Measurements from ENCODE around the gene STAT3. TPM values are rescaled to one million over a fixed set of nuclear protein-coding genes. Genes with fewer than 3 reads are reported as not detected.

STAT3 gene
- total and polyA plus RNA-seq, 12 donors = 33.9 to 398 (median 109) TPM

DNA sequence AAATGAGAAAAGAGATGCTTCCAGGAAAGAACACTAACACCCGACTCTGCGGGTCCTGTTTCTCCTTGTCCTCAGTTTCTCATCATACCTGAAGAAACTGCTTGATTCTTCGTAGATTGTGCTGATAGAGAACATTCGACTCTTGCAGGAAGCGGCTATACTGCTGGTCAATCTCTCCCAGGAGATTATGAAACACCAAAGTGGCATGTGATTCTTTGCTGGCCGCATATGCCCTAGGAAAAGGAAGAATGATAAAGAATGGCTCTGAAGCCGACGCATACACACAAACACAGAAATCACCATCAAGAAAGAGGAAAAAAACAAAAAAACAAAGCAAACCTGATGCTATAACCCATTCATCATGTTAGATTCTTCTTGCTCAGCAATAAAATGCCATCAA lies 41.8 kb downstream of the STAT3 start:
- peaks cover 0 to 79% (median 46%) of the 10 kb centered on the region in 9 donors for H3K36me3 ChIP-seq
- WGBS, 2 donors = 89 to 91% methylated on average over 8 of the region's 8 CpGs
- DNase-seq (no peak), ATAC-seq (no peak)
- TF ChIP-seq, protein P1, sequence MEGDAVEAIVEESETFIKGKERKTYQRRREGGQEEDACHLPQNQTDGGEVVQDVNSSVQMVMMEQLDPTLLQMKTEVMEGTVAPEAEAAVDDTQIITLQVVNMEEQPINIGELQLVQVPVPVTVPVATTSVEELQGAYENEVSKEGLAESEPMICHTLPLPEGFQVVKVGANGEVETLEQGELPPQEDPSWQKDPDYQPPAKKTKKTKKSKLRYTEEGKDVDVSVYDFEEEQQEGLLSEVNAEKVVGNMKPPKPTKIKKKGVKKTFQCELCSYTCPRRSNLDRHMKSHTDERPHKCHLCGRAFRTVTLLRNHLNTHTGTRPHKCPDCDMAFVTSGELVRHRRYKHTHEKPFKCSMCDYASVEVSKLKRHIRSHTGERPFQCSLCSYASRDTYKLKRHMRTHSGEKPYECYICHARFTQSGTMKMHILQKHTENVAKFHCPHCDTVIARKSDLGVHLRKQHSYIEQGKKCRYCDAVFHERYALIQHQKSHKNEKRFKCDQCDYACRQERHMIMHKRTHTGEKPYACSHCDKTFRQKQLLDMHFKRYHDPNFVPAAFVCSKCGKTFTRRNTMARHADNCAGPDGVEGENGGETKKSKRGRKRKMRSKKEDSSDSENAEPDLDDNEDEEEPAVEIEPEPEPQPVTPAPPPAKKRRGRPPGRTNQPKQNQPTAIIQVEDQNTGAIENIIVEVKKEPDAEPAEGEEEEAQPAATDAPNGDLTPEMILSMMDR (IDR thresholded peaks at IDR 0.05) = no peak
- H3K4me3 ChIP-seq = no peak overlapping the region
- no peaks in the 10 kb centered on the region for H3K27me3 ChIP-seq
- no peaks in the 10 kb centered on the region for H3K9me3 ChIP-seq
- intact Hi-C loops (cut with DNase I) = loop anchor here in 2 of 10 donors (5.0 kb wide), 1 partner anchor 41 kb away; the partner anchor contains the start of gene STAT3 (in 2 of the 2)
- peak overlapping the region in 3 of 10 donors; percentile 10 to 67 (median 46) for H3K27ac ChIP-seq
- H3K4me1 ChIP-seq = peaks cover 9 to 59% (median 43%) of the 10 kb centered on the region in 9 donors

DNA sequence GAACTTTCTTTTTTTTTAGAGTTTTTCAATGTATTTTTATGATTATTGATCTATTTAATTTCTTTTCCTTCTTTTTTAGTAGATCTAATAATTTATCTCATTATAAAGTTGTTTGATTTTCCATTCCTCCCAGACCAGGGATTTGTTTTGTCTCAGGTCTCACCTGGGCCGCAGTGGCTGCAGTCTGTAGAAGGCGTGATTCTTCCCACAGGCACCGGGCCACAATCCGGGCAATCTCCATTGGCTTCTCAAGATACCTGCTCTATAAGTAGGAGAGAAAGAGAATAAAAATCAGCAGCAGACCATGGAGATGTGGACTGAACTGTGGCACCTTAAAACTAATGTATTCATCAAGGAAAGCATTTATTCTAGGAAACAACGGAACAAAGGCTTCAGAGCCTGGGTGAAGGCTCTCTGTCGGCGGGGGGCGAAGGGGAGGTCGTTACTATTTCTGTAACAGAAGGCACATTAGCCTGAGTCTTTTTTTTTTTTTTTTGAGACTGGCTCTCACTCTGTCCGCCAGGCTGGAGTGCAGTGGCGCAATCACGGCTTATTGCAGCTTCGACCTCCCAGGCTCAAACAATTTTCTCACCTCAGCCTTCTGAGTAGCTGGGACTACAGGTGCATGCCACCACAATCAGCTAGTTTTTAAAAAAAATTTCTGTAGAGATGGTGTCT lies 42.7 kb downstream of the STAT3 start:
- WGBS, 2 donors = 69 to 75% methylated on average over 13 of the region's 13 CpGs
- Histone ChIP-seq H3K27me3 (no peaks in the 10 kb centered on the region), H3K27ac (peak overlapping the region in 2 of 10 donors; percentile 13 to 46), H3K36me3 (peaks cover 0 to 86% (median 49%) of the 10 kb centered on the region in 9 donors), H3K9me3 (no peaks in the 10 kb centered on the region), H3K4me1 (peaks cover 9 to 66% (median 42%) of the 10 kb centered on the region in 9 donors), H3K4me3 (no peak overlapping the region)
- intact Hi-C loops (cut with DNase I) = loop anchor here in 2 of 10 donors (5.0 kb wide), 1 partner anchor 42 kb away; the partner anchor contains the start of gene STAT3 (in 2 of the 2)
- peak in 4 of 8 donors; percentile 19 to 56 (median 33) for ATAC-seq
- DNase-seq = no peak
- TF ChIP-seq, protein P1 (IDR thresholded peaks at IDR 0.05) = no peak

DNA sequence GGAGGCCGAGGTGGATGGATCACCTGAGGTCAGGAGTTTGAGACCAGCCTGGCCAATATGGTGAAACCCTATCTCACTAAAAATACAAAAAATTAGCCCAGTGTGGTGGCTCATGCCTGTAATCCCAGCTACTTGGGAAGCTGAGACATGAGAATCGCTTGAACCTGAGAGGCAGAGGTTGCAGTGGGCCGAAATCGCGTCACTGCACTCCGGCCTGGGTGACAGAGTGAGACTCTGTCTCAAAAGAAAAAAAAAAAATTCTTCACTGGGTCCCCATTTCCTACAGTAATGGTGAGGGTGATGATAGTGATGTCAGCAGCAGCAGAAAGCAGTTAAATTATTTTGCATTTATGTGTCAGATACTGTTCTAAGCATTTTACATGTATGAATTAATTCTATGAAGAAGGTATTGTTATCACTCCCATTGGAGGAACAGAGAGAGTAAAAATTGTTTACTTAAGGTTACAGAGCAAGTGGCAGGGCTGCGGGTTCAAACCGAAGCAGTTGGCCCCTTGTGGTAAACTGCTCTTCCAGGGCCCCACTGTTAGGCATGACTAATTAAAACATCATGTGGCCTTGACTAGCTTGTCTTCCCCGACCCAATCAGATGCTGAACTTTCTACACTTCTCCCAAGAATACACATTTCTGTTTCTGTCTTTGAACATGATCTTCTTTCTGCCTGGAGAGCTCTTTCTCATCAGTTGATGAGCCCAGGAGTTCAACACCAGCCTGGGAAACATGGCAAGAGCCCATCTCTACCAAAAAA lies 45.8 kb downstream of the STAT3 start:
- peaks cover 3 to 52% (median 25%) of the 10 kb centered on the region in 9 donors for H3K4me1 ChIP-seq
- peak overlapping the region in 3 of 10 donors; percentile 30 to 45 (median 36) for H3K27ac ChIP-seq
- no peaks in the 10 kb centered on the region for H3K9me3 ChIP-seq
- no peaks in the 10 kb centered on the region for H3K27me3 ChIP-seq
- 91 to 94% methylated on average over 9 of the region's 9 CpGs for WGBS, 2 donors
- DNase-seq (no peak), ATAC-seq (no peak)
- no peak overlapping the region for H3K4me3 ChIP-seq
- intact Hi-C loops (cut with DNase I) = loop anchor here in 1 of 10 donors (5.0 kb wide), 1 partner anchor 45 kb away; the partner anchor contains the start of gene STAT3
- peaks cover 0 to 92% (median 62%) of the 10 kb centered on the region in 9 donors for H3K36me3 ChIP-seq
- TF ChIP-seq, protein P1 (IDR thresholded peaks at IDR 0.05) = no peak

DNA sequence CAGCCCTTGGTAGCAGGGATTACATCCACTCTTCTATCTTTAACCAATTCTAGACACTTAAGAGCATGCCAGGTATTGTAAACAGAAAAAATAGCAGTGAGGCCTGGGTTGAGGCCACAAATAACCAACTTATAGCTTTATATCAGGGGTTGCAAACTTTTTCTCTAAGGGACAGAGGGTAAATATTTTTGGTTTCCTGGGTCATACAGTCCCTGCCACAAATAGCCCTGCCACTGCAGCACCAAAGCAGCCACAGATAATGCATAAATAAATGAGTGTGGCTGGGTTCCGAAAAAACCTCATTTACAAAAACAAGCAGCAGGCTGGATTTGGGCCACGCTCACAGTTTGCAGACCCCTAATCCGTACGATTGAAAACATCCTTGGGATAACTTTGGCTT lies 46.7 kb downstream of the STAT3 start:
- WGBS, 2 donors = 72 to 78% methylated on average over 4 of the region's 4 CpGs

More for the DNA sequence above, 46.7 kb downstream of the STAT3 start:
- no peak overlapping the region for H3K4me3 ChIP-seq
- DNase-seq = no peak
- peak overlapping the region in 4 of 10 donors; percentile 0 to 45 (median 18) for H3K27ac ChIP-seq
- peaks cover 0 to 95% (median 70%) of the 10 kb centered on the region in 9 donors for H3K36me3 ChIP-seq
- intact Hi-C loops (cut with DNase I) = loop anchor here in 1 of 10 donors (5.0 kb wide), 1 partner anchor 46 kb away; the partner anchor contains the start of gene STAT3
- ATAC-seq = peak in 3 of 8 donors; percentile 23 to 62 (median 51)
- no peaks in the 10 kb centered on the region for H3K9me3 ChIP-seq
- no peaks in the 10 kb centered on the region for H3K27me3 ChIP-seq
- H3K4me1 ChIP-seq = peaks cover 0 to 50% (median 16%) of the 10 kb centered on the region in 9 donors
- TF ChIP-seq, protein P1 (IDR thresholded peaks at IDR 0.05) = no peak
